ENCODE measurements around the gene PARP8.
"Not testable (repeated sequence)": the region's sequence is repeated elsewhere in the genome, so short reads cannot be mapped to it uniquely, and the experiment has no call there.

PARP8 gene

GRCh38 chr5:50666261-50667022 lies at the start of gene PARP8:
TSS of gene PARP8 (plus strand) at chr5:50666637. CDS start at chr5:50667096, 459 bp downstream.
- no peaks in the 10 kb centered on the region for H3K36me3 ChIP-seq (ENCODE audit: control insufficient read depth, insufficient read depth, low read length)
- TF ChIP-seq CTCF (IDR thresholded peaks at IDR 0.05; ENCODE audit: insufficient read depth, low read length, poor library complexity, severe bottlenecking): no peak
- no peaks in the 10 kb centered on the region for H3K27me3 ChIP-seq (replicated peaks; ENCODE audit: control insufficient read depth, insufficient read depth, low read length)
- peak within 1 kb of the TSS; percentile 99 for H3K4me3 ChIP-seq (replicated peaks; ENCODE audit: low read depth, low read length)
- peak; percentile 76 for DNase-seq (ENCODE audit: extremely low read depth, insufficient read length)

GRCh38 chr5:50623666-50624065 lies 42.8 kb upstream of the PARP8 start:
- DNase-seq (ENCODE audit: extremely low read depth, insufficient read length): no peak
- no peak overlapping the region for H3K4me3 ChIP-seq (replicated peaks; ENCODE audit: low read depth, low read length)
- no peak for TF ChIP-seq CTCF (IDR thresholded peaks at IDR 0.05; ENCODE audit: insufficient read depth, low read length, poor library complexity, severe bottlenecking)
- no peaks in the 10 kb centered on the region for H3K36me3 ChIP-seq (ENCODE audit: control insufficient read depth, insufficient read depth, low read length)
- H3K27me3 ChIP-seq (replicated peaks; ENCODE audit: control insufficient read depth, insufficient read depth, low read length): no peaks in the 10 kb centered on the region

DNA sequence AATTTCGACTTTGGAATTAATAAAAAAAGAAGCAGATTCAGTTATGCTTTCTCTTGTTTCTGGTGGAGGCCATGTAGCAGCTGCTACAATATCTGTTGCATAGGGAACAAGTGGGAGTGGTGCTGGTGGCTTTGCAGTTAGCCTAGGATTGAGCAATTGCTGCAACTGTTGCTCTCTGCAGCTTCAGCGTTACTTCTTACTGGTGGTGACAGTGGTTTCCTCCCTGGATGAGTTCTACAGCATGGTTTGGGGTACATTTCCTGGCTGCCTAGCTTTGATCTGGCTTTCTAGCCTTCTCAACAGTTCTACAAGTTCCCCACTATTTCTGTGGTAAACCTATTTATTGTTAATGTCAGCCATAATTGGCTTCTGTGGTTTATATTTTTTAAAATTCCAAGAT lies 31.6 kb upstream of the PARP8 start:
- not testable (repeated sequence) for H3K27me3 ChIP-seq (replicated peaks; ENCODE audit: control insufficient read depth, insufficient read depth, low read length); DNase-seq (ENCODE audit: extremely low read depth, insufficient read length); H3K36me3 ChIP-seq (ENCODE audit: control insufficient read depth, insufficient read depth, low read length); H3K4me3 ChIP-seq (replicated peaks; ENCODE audit: low read depth, low read length)

DNA sequence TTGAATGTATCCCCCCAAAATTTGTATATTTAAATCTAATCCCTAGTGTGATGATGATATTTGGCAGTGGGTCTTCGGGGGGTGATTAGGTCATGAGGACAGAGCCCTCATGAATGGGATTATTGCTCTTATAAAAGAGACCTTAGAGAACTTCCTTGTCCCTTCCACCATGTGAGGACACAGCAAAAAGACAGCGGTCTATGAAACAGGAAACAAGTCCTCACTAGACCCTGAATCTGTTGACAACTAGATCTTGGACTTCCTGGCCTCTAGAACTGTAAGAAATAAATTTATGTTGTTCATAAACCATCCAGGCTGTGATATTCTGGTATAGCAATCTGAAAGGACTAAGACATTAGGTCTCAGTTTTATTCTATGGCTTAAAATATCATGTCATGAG lies 28.9 kb upstream of the PARP8 start:
- not testable (repeated sequence) for DNase-seq (ENCODE audit: extremely low read depth, insufficient read length); H3K4me3 ChIP-seq (replicated peaks; ENCODE audit: low read depth, low read length); H3K36me3 ChIP-seq (ENCODE audit: control insufficient read depth, insufficient read depth, low read length); H3K27me3 ChIP-seq (replicated peaks; ENCODE audit: control insufficient read depth, insufficient read depth, low read length)

DNA sequence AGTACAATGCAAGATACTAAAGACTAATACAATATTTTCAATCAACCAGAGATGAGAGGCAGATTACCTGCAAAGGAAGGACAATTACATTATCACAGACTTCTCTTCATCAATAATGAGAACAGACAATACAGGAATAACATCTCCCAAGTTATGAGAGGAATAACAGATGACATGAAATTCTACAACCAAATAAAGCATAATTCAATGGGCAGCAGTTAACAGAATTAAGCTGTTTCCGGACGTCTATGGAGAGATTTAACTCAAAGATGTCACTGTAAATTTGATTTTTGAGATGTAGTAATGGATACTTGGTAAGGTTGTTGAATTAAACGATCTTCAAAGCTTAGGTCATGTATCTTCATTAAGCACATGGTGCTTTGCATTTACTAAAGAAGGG lies 19.8 kb upstream of the PARP8 start:
- Histone ChIP-seq H3K36me3 (ENCODE audit: control insufficient read depth, insufficient read depth, low read length) (no peaks in the 10 kb centered on the region), H3K27me3 (replicated peaks; ENCODE audit: control insufficient read depth, insufficient read depth, low read length) (no peaks in the 10 kb centered on the region), H3K4me3 (replicated peaks; ENCODE audit: low read depth, low read length) (no peak overlapping the region)
- DNase-seq (ENCODE audit: extremely low read depth, insufficient read length): no peak
- TF ChIP-seq CTCF (IDR thresholded peaks at IDR 0.05; ENCODE audit: insufficient read depth, low read length, poor library complexity, severe bottlenecking): no peak

DNA sequence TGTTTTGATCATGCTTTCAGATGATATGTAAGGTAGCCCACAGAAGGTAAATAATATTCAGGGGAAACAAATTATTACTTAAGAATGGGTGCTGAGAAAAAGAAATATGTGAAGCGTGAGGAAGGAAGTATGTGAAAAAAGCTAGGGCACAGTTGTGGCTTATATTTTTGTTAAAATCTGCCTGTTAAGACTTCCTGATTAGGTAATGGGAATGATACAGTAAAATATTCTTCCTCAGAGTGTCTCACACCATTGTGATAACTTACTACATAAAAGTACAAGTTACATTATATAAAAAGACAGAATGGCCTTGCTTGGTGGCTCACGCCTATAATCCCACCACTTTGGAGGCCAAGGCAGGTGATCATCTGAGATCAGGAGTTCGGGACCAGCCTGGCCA lies 18.7 kb upstream of the PARP8 start:
- no peak for TF ChIP-seq CTCF (IDR thresholded peaks at IDR 0.05; ENCODE audit: insufficient read depth, low read length, poor library complexity, severe bottlenecking)
- Histone ChIP-seq H3K4me3 (replicated peaks; ENCODE audit: low read depth, low read length) (no peak overlapping the region), H3K36me3 (ENCODE audit: control insufficient read depth, insufficient read depth, low read length) (no peaks in the 10 kb centered on the region), H3K27me3 (replicated peaks; ENCODE audit: control insufficient read depth, insufficient read depth, low read length) (no peaks in the 10 kb centered on the region)
- no peak for DNase-seq (ENCODE audit: extremely low read depth, insufficient read length)

- peak; percentile 13 for DNase-seq (ENCODE audit: extremely low read depth, insufficient read length)
- H3K4me3 ChIP-seq (replicated peaks; ENCODE audit: low read depth, low read length): no peak overlapping the region
- no peak for TF ChIP-seq CTCF (IDR thresholded peaks at IDR 0.05; ENCODE audit: insufficient read depth, low read length, poor library complexity, severe bottlenecking)
- no peaks in the 10 kb centered on the region for H3K27me3 ChIP-seq (replicated peaks; ENCODE audit: control insufficient read depth, insufficient read depth, low read length)
- no peaks in the 10 kb centered on the region for H3K36me3 ChIP-seq (ENCODE audit: control insufficient read depth, insufficient read depth, low read length)
Measured at GRCh38 chr5:50653946-50654345, 12.5 kb upstream of the PARP8 start.

All from GM06990 (cell line).